ENCODE measurements around the gene SCGN.

SCGN gene

DNA sequence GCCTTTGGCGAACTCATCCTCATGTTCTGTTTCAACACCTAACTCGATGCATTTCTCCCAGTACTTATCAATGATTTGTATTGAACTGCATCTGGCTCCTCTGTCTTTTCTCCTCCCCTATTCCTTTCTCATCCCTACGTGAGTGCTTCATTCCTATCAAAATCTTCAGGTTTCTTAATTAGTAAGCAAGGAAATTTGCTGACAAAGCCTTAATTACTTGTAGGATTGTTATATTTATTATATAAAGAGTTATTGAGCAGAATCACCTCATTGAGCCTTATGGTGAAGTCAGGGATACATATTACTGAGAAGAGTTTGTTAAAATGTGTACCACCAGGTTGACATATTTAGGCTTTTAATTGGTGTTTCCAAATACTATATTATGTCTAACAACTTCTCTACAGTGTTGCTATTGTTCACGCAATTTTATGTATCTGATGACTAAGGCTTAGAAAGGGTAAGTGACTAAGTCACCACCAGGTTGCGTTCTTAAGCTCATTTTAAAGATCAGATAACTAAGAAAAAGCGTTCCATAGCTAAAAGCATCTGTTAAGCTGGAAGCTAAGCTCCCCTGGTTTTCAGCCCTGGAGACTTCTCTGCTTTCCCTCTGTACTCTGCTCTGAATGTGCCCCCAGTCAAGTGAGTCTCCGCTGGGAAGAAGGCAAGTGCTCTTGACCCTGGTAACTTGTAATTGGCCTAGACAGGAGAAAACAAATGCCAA, 18.9 kb downstream of the SCGN start:
- no peak overlapping the region for H3K27ac ChIP-seq (ENCODE audit: low read length)
- H3K9ac ChIP-seq (ENCODE audit: low read length): no peak overlapping the region
- H3K9me3 ChIP-seq (ENCODE audit: insufficient read depth, low read length): no peaks in the 10 kb centered on the region
- H3K36me3 ChIP-seq (replicated peaks; ENCODE audit: low read depth, low read length): no peaks in the 10 kb centered on the region
- H3K4me1 ChIP-seq (ENCODE audit: low read length): no peaks in the 10 kb centered on the region
- no peak for TF ChIP-seq EZH2phosphoT487 (IDR thresholded peaks at IDR 0.05; ENCODE audit: low read depth)
- TF ChIP-seq, protein P1, sequence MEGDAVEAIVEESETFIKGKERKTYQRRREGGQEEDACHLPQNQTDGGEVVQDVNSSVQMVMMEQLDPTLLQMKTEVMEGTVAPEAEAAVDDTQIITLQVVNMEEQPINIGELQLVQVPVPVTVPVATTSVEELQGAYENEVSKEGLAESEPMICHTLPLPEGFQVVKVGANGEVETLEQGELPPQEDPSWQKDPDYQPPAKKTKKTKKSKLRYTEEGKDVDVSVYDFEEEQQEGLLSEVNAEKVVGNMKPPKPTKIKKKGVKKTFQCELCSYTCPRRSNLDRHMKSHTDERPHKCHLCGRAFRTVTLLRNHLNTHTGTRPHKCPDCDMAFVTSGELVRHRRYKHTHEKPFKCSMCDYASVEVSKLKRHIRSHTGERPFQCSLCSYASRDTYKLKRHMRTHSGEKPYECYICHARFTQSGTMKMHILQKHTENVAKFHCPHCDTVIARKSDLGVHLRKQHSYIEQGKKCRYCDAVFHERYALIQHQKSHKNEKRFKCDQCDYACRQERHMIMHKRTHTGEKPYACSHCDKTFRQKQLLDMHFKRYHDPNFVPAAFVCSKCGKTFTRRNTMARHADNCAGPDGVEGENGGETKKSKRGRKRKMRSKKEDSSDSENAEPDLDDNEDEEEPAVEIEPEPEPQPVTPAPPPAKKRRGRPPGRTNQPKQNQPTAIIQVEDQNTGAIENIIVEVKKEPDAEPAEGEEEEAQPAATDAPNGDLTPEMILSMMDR (IDR thresholded peaks at IDR 0.05; ENCODE audit: low read depth, low read length): no peak
- no peaks in the 10 kb centered on the region for H4K20me1 ChIP-seq (ENCODE audit: insufficient read depth, low read length)
- H3K79me2 ChIP-seq (ENCODE audit: low read length): no peaks in the 10 kb centered on the region
- no peak overlapping the region for H3K4me3 ChIP-seq (ENCODE audit: low read length)
- H2AFZ ChIP-seq (ENCODE audit: low read depth, low read length): no peak overlapping the region
- no peaks in the 10 kb centered on the region for H3K27me3 ChIP-seq (ENCODE audit: low read depth, low read length)
- H3K4me2 ChIP-seq (ENCODE audit: low read length): no peak overlapping the region

DNA sequence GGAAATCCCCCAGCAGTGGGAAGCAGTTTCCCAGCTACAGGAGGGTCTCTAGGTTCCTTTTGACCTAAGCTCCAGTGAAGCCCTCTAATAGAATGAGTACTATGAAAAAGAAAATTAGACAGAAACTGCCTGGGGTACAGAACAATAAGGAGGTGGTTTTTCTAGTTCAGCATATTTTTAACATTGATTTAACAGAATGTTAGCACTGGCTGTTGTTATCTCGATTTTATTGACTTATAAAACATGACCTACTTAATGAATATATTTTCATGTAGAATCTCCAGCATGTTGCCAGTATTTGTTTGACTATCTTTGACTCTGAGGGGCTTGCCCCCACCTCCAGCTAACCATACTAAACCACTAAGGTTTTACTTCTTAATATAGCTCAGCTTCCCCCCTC, 19.6 kb downstream of the SCGN start:
- Histone ChIP-seq H3K27ac (ENCODE audit: low read length) (no peak overlapping the region), H3K27me3 (ENCODE audit: low read depth, low read length) (no peaks in the 10 kb centered on the region), H2AFZ (ENCODE audit: low read depth, low read length) (no peak overlapping the region), H3K4me2 (ENCODE audit: low read length) (no peak overlapping the region), H3K4me1 (ENCODE audit: low read length) (no peaks in the 10 kb centered on the region), H3K4me3 (ENCODE audit: low read length) (no peak overlapping the region), H3K36me3 (replicated peaks; ENCODE audit: low read depth, low read length) (no peaks in the 10 kb centered on the region), H4K20me1 (ENCODE audit: insufficient read depth, low read length) (no peaks in the 10 kb centered on the region), H3K79me2 (ENCODE audit: low read length) (no peaks in the 10 kb centered on the region), H3K9ac (ENCODE audit: low read length) (no peak overlapping the region), H3K9me3 (ENCODE audit: insufficient read depth, low read length) (no peaks in the 10 kb centered on the region)
- TF ChIP-seq, protein P1 (IDR thresholded peaks at IDR 0.05; ENCODE audit: low read depth, low read length): no peak
- TF ChIP-seq EZH2phosphoT487 (IDR thresholded peaks at IDR 0.05; ENCODE audit: low read depth): no peak

DNA sequence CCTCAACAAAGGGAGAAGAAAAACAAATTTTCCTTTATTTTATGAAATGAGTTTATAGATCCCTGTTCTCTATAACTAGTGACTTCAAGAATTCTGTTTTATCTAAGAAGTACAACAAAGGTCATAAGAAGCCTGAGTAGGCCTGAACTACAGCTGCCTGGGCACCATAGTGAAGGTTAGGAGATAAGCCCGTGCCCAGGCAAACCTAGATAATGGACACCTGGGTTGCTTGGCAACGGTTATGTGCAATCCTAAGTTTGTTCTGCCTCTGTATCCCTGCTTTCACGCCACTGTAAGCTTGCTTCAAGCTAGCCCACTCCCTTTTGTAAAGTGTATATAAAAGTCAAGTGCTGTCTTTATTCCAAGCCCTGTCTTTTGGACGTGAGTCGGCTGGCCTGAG, 23.2 kb downstream of the SCGN start:
- Histone ChIP-seq H3K36me3 (replicated peaks; ENCODE audit: low read depth, low read length) (no peaks in the 10 kb centered on the region), H3K9me3 (ENCODE audit: insufficient read depth, low read length) (no peaks in the 10 kb centered on the region), H3K9ac (ENCODE audit: low read length) (no peak overlapping the region), H3K4me3 (ENCODE audit: low read length) (no peak overlapping the region), H3K27me3 (ENCODE audit: low read depth, low read length) (no peaks in the 10 kb centered on the region), H2AFZ (ENCODE audit: low read depth, low read length) (no peak overlapping the region), H4K20me1 (ENCODE audit: insufficient read depth, low read length) (no peaks in the 10 kb centered on the region), H3K27ac (ENCODE audit: low read length) (no peak overlapping the region), H3K4me1 (ENCODE audit: low read length) (no peaks in the 10 kb centered on the region), H3K79me2 (ENCODE audit: low read length) (no peaks in the 10 kb centered on the region), H3K4me2 (ENCODE audit: low read length) (no peak overlapping the region)
- no peak for TF ChIP-seq EZH2phosphoT487 (IDR thresholded peaks at IDR 0.05; ENCODE audit: low read depth)

DNA sequence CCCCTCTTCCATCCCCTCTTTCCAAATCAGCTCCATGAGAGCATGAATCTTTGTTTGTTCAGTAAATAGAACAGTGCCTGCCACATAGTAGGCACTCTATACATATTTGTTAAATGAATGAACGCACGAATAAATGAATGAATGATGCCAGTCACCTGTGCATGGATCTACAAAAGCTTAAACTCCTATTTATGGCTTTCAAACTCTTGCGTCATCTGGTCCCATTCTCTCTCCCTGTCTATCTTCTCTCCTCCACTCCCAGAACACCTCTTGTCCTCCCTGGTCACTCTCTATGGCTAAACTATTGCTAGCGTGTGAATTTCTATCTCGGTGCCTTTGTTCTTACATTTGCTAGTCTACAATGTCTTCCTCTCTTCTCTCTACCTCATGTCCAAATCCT, 24.8 kb downstream of the SCGN start:
- H3K36me3 ChIP-seq (replicated peaks; ENCODE audit: low read depth, low read length): no peaks in the 10 kb centered on the region
- H3K27me3 ChIP-seq (ENCODE audit: low read depth, low read length): no peaks in the 10 kb centered on the region
- no peak overlapping the region for H3K4me3 ChIP-seq (ENCODE audit: low read length)
- H3K9ac ChIP-seq (ENCODE audit: low read length): no peak overlapping the region
- TF ChIP-seq, protein P1 (IDR thresholded peaks at IDR 0.05; ENCODE audit: low read depth, low read length): no peak
- TF ChIP-seq EZH2phosphoT487 (IDR thresholded peaks at IDR 0.05; ENCODE audit: low read depth): no peak
- H2AFZ ChIP-seq (ENCODE audit: low read depth, low read length): no peak overlapping the region
- no peaks in the 10 kb centered on the region for H4K20me1 ChIP-seq (ENCODE audit: insufficient read depth, low read length)
- no peaks in the 10 kb centered on the region for H3K9me3 ChIP-seq (ENCODE audit: insufficient read depth, low read length)
- no peaks in the 10 kb centered on the region for H3K4me1 ChIP-seq (ENCODE audit: low read length)
- H3K27ac ChIP-seq (ENCODE audit: low read length): no peak overlapping the region
- H3K4me2 ChIP-seq (ENCODE audit: low read length): no peak overlapping the region
- H3K79me2 ChIP-seq (ENCODE audit: low read length): no peaks in the 10 kb centered on the region

Measured in OCI-LY3 (cell line).